ENCODE data around the gene GLDN.

DNA sequence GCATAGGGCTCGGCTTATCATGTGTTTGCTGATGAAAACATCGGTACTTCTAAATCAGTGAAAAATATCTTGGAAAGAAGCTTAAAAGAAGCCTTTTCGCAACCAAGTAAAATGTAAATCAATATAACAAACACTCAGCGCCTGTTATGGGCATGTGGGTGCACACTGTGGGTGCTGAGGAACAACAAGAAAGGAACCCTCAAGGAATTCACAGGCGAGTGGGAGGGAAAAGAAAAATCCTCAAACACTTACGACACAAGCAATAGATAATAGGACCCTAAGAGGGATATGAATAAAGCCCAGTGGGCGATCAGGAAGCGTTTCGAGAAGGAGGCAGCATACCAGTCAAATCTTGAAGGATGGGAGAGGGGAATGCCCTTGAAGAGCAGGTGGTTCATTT is 21.9 kb downstream of the GLDN start:
- TF ChIP-seq, protein P1, sequence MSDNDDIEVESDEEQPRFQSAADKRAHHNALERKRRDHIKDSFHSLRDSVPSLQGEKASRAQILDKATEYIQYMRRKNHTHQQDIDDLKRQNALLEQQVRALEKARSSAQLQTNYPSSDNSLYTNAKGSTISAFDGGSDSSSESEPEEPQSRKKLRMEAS (IDR thresholded peaks at IDR 0.05) = no peak
- no peak for TF ChIP-seq POLR2A (IDR thresholded peaks at IDR 0.05; ENCODE audit: control extremely low read depth in 1 of 2, low read depth in 2 of 2, low read length in 2 of 2)
- no peak for TF ChIP-seq CHD2 (IDR thresholded peaks at IDR 0.05; ENCODE audit: low read length)
- TF ChIP-seq GABPA (IDR thresholded peaks at IDR 0.05; ENCODE audit: borderline replicate concordance, insufficient read depth, low read length) = no peak
- no peak for TF ChIP-seq EZH2 (IDR thresholded peaks at IDR 0.05; ENCODE audit: low read depth, low read length, severe bottlenecking)
- TF ChIP-seq, protein P2, sequence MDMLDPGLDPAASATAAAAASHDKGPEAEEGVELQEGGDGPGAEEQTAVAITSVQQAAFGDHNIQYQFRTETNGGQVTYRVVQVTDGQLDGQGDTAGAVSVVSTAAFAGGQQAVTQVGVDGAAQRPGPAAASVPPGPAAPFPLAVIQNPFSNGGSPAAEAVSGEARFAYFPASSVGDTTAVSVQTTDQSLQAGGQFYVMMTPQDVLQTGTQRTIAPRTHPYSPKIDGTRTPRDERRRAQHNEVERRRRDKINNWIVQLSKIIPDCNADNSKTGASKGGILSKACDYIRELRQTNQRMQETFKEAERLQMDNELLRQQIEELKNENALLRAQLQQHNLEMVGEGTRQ (IDR thresholded peaks at IDR 0.05; ENCODE audit: low read length) = no peak
- TF ChIP-seq, protein P3, sequence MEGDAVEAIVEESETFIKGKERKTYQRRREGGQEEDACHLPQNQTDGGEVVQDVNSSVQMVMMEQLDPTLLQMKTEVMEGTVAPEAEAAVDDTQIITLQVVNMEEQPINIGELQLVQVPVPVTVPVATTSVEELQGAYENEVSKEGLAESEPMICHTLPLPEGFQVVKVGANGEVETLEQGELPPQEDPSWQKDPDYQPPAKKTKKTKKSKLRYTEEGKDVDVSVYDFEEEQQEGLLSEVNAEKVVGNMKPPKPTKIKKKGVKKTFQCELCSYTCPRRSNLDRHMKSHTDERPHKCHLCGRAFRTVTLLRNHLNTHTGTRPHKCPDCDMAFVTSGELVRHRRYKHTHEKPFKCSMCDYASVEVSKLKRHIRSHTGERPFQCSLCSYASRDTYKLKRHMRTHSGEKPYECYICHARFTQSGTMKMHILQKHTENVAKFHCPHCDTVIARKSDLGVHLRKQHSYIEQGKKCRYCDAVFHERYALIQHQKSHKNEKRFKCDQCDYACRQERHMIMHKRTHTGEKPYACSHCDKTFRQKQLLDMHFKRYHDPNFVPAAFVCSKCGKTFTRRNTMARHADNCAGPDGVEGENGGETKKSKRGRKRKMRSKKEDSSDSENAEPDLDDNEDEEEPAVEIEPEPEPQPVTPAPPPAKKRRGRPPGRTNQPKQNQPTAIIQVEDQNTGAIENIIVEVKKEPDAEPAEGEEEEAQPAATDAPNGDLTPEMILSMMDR (IDR thresholded peaks at IDR 0.05; ENCODE audit: control extremely low read depth in 1 of 3, insufficient read depth in 1 of 3, low read depth in 1 of 3, low read length in 3 of 3) = no peak
- no peak for TF ChIP-seq POLR2AphosphoS5 (IDR thresholded peaks at IDR 0.05; ENCODE audit: low read depth, low read length)
- no peak for TF ChIP-seq TBP (IDR thresholded peaks at IDR 0.05; ENCODE audit: low read depth, low read length)
- no peak for TF ChIP-seq JUND (IDR thresholded peaks at IDR 0.05; ENCODE audit: low read length)
- TF ChIP-seq CREB1 (IDR thresholded peaks at IDR 0.05) = no peak
- TF ChIP-seq, protein P4, sequence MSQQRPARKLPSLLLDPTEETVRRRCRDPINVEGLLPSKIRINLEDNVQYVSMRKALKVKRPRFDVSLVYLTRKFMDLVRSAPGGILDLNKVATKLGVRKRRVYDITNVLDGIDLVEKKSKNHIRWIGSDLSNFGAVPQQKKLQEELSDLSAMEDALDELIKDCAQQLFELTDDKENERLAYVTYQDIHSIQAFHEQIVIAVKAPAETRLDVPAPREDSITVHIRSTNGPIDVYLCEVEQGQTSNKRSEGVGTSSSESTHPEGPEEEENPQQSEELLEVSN (IDR thresholded peaks at IDR 0.05) = no peak
- no peak for TF ChIP-seq RAD21 (IDR thresholded peaks at IDR 0.05 in 1 of 2, conservative IDR thresholded peaks at IDR 0.05 in 1 of 2; ENCODE audit: low read depth in 2 of 2, low read length in 2 of 2)
